Measurements from ENCODE around the gene TTF1.

TTF1 gene

DNA sequence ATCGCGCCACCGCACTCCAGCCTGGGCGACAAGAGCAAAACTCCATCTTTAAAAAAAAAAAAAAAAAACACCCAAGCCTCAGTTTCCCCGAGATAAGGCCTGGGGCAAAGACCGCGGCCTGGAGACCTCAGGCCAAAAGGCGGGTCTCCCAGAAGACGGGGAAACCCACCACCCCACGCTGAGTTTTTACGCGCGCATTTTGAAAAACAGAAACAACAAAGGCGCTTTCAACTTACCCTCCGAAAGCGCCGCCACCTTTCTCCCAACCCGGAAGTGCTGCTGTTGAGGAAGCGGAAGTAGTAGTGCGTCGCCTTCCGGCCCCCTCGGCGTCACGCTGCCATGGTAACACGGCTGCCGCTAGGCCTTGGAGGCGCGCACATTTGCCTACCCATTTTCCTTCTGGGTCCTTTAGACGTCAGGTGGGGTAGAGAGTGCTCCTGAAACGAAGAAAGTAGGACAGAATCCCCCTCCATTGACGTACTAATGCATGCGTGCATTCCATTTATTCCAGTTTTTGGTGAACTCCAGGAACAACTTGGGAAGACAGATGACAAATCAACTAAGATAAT is at the start of gene TTF1:
Gene TTF1 (minus strand): TSS at position 287 of the 569 bp plus-strand sequence. CDS start 4,019 bp downstream, outside the sequence.
- DNase-seq (ENCODE audit: low read depth), result peak; percentile 90

DNA sequence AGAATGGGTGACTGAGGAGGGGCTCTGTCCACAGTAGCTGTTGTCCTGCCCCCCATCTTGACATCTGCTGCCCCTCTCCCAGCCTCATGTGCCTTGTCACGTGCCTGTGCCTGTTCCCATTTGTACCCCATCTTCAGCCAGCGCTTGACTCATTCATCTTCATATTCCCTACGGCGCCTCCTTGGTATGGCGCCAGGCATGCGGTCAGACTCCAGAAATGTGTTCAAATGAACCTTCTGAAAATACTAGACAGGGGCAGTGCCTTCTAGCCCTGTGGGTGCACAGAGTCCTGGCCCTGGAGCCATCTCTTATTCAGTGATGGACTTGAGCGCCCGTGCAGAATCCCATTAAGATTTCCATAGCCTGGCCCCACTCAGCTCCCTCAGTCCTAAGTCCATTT is 49.6 kb upstream of the TTF1 start:
- DNase-seq (ENCODE audit: low read depth), result no peak

DNA sequence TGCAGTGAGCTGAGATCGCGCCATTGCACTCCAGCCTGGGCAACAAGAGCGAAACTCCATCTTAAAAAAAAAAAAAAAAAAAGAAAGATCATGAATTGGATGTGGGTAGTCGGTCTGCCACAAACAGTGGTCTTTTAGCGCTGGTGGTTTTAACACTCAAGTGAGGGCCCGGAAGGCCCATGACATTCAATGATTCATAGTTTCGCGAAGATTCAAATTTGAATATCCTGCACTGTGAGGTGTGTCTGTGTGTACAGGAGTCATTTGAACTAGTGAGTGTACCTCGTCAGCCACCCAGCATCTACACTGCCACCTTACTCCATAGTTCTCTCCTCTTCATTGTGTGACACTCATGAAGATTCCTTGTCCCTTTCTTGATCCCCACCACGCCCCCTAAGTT is 44.6 kb upstream of the TTF1 start:
- DNase-seq (ENCODE audit: low read depth), result no peak

GRCh38 chr9:132447902-132448301 is 41.3 kb upstream of the TTF1 start:
- no peak for DNase-seq (ENCODE audit: low read depth)

DNA sequence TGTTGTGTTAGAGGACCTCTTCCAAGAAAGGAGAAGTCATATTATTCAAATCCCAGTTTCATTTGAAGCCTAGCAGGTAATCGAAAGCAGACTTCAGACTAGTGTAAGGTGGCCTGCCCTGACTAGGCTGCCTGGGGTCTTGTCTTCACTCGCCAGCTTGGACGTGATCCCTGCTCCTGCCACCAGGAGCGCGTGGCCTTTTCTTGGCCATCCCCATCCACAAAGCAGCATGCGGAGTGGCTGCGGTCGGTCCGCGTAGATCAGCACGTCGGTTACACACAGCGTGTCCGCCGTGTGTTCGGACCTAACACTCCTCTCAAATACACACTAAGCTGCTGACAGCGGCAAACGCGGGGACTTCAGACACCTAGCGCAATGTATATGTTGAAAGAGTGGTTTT is 40.7 kb upstream of the TTF1 start:
- DNase-seq (ENCODE audit: low read depth), result no peak

DNA sequence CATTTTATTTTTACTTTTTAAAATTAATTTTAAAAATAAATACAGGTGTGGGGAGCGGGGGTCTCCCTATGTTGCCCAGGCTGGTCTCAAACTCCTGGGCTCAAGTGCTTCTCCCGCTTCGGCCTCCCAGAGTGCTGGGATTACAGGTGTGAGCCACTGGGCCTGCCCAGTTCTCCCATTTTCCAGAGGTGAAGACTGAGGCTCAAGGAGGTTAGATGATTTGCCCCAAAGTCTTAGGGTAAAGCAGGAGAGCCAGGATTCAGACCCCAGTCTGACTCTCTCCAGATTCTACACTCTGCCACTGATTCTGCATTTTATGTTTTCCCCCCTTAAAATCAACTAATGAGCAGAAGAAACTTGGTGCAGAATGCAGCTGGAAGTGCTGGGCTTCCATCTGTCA is 40.2 kb upstream of the TTF1 start:
- no peak for DNase-seq (ENCODE audit: low read depth)

- no peak for DNase-seq (ENCODE audit: low read depth)
Observed at GRCh38 chr9:132443951-132444607, 37.4 kb upstream of the TTF1 start.

DNA sequence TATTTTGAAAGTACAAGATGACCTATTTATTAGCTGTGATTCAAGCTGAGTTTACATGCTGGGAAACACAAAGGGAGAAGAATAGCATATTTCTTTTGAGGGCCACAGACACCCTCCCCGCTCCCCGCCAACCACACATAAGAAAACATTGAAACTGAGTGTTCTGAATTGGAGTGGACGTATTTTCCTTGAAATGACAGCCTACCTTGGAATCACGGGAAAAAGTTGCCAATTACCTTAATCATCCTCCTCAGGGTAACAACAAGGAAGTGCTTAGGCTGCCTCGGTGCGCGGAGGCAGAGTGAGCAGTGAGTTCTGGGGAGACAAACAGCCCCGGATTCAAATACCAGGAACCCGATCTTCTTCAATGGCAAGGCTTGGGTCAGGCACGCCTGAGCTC is 34.8 kb upstream of the TTF1 start:
- DNase-seq (ENCODE audit: low read depth), result no peak

DNA sequence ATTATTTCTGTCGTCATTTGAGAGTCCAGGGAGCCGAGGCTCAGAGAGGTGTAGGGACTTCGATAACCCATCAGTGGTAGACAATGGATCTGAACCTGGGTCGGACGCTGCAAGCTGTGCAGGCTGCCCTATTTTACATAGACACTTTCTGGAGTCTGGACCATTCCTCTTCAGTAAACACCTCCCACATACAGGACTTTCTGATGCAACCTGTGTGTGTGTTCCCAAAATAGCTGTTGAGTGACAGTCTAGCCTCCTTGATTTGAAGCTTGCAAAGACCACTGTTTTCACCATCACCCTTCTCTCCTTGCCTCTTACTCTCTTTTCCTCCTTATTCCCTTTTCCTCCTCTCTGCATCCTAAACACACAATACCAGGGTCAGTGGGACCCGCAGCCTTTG is 34.1 kb upstream of the TTF1 start:
- DNase-seq (ENCODE audit: low read depth), result no peak

GRCh38 chr9:132439153-132439552 is 32.5 kb upstream of the TTF1 start:
- DNase-seq (ENCODE audit: low read depth), result no peak

DNA sequence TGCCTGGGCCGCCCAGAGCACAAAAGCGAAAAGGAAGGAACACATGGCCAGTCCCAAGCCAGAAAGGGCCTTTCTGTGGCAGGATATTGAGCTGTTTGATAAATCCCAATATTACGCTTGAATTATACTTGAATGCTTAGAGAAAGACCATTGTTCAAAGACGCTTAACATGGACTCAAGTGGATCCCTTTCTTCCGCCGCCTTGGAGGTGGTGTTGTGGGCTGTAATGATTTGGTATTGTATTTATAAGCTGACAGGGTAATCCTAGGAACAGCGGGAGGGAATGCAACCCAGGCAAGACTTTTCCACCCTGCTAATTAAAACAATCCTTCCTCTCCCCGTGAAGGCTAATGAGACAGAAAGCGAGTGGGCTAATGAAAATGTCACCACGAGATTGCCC is 28.2 kb upstream of the TTF1 start:
- no peak for DNase-seq (ENCODE audit: low read depth)

DNA sequence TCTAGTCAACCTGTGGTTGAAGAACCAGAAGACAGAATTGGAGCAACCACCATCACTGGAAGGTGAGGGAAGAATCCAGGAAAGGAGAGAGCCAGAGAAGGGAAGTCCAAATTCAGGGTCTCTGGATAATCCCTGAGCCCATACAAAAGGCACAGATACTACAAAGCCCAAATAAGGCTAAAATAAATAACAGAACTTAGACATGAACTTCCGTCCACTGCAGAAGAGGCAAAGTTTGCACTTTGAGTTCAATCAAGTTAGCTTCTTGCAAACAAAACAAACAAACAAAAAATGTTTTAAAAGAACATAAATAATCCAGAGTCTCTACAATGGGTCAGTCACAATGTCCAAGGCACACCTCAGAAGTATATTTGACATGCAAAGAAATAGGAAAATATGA is 24.4 kb upstream of the TTF1 start:
- no peak for DNase-seq (ENCODE audit: low read depth)

DNA sequence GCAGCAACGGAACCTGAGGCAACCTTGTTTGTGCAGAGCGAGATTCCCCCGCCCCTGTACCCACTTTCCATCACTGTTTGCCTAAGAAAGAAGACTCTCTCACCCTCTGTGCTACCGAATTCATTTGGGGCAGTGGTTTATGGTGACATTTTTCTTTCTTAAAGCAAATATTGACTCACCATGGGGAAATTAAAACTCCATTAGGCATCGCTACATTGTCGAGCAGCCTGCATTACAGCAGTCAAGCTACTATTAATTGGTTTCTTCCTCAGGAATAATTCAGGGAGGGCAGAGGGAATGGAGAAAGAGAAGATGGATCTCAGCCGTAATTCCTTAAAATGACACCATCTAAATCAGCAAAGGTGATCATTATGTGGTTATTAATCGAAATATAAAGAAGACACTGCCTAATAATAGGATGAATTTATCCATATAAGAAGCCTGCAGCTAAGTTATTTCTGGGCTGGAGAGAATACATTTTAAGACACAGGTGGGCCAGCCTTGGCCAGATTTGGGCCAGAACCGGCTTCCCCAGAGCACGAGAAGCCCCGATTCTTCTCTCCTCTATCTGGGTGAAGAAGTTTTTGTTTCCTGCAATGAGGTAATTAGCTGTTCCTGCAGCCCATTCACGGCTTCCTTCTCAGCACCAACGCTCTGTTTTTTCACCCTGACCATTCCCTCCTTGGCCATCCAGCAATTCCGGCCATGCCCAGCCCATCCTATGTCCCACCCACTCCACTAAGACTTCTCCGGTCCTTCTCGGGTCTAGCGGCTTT is 20.2 kb upstream of the TTF1 start:
- DNase-seq (ENCODE audit: low read depth), result no peak

GRCh38 chr9:132425675-132426062 is 19.0 kb upstream of the TTF1 start:
- DNase-seq (ENCODE audit: low read depth), result no peak

- DNase-seq (ENCODE audit: low read depth), result no peak
Observed at GRCh38 chr9:132424857-132425674, 18.4 kb upstream of the TTF1 start.

DNA sequence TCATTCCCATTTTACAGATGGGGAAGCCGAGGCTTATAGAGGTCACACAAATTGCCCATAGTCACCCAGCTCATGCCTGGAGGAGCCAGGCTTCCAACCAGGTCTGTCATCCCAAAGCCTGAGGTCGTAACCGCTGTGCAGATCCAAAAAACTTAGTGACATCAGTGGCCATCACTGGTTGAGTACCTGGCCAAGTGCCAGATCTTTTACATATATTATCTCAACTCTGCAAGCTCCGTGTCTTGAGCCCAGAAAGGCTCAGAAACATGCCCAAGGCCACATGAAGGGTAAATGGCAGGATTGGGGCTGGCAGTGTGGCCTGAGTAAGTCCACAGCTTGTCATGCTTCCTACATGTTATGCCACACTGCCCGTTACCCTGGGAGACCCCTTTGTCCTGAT is 16.9 kb upstream of the TTF1 start:
- DNase-seq (ENCODE audit: low read depth), result no peak

- DNase-seq (ENCODE audit: low read depth), result no peak
Observed at GRCh38 chr9:132422574-132422973, 15.9 kb upstream of the TTF1 start.

GRCh38 chr9:132418726-132419363 is 12.2 kb upstream of the TTF1 start:
- DNase-seq (ENCODE audit: low read depth), result no peak

DNA sequence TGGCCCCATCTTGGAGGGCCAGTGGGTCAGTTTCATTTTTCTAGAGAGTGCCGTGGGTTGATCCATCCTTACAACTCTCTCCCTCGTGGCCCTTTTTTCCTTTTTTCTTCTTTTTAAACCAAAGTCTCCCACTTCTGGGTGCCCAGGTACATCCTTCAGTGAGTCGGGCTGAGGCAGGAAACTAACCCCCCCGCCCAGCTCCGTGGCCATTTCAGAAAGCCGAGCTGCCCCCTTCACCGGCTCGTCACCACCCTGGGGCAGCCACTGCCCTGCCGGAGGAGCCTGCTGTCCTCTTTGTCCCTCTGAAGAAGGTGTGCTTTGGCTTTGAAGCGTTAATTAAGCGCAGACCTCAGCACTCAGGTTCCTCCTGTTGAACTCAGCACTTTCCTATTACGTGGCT is 8.5 kb upstream of the TTF1 start:
- no peak for DNase-seq (ENCODE audit: low read depth)

- no peak for DNase-seq (ENCODE audit: low read depth)
Observed at GRCh38 chr9:132414731-132415130, 8.1 kb upstream of the TTF1 start.

DNA sequence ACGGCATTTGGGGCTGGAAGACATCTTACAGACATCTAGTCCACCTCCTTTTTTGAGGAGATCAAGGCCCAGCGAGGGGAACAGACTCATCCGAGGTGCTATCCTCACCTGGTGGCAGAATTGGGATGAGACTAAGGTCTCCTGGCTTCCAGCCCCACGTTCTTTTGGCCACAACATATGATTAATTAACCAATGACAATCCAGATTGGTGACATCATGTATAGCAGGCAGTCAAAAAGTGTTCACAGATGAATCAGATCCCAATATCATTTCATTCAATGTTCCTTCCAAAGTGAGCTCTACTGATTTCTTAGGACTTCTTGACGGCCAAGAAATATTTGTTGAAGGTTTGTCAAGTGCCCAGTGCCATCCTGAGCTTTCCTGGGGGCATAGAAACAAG is 7.3 kb upstream of the TTF1 start:
- no peak for DNase-seq (ENCODE audit: low read depth)

DNA sequence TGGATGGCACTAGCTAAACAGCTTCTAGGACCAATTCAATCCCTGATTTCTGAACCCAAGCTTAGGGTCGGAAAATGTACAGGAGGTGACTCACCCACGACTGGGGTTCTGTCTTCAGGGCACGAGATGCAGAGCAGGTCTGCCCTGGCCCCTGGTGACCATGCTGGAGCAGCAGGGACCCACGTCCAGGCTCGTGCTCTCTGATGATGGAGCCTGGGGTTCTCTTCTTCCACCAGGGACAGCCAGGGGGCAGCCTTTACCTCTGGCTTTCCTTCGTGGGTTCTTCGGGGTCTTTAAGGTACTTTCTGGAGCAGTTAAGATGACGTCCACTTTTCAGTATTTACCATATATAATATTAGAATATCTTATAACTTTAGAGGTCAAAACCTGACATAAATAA is 5.4 kb upstream of the TTF1 start:
- no peak for DNase-seq (ENCODE audit: low read depth)
